Spleen (tissue), 11 donors: ENCODE data around the gene CFI. TPM values are rescaled to one million over a fixed set of nuclear protein-coding genes. Genes with fewer than 3 reads are reported as not detected.

Experiments
- DNase-seq: peaks from one replicate; pipeline ENCODE4 v3.0.0-alpha.2; 2020
- H3K27ac ChIP-seq, 8 donors: fragments of 200-600 bp; sonication (generic) in 7 of 8; 1 replicate in 4 of 8; 2 replicates in 4 of 8; pipeline versions ENCODE4 v1.5.0 to v1.8.0; 2016 to 2021; ENCODE audit warnings: inconsistent platforms in 4 of 8, mild to moderate bottlenecking in 4 of 8, moderate library complexity in 1 of 8
- H3K27me3 ChIP-seq, 7 donors: fragments of 200-600 bp; sonication (generic) in 6 of 7; replicated peaks in 1 of 7; 1 replicate in 4 of 7; 2 replicates in 3 of 7; pipeline versions ENCODE4 v1.5.0 to v1.8.0; 2016 to 2021; ENCODE audit warnings: inconsistent platforms in 3 of 7, mild to moderate bottlenecking in 1 of 7
- H3K36me3 ChIP-seq, 6 donors: fragments of 200-600 bp; sonication (generic) in 5 of 6; 1 replicate in 4 of 6; 2 replicates in 2 of 6; pipeline versions ENCODE4 v1.5.0 to v1.8.0; 2016 to 2021; ENCODE audit warnings: inconsistent platforms in 2 of 6
- H3K4me1 ChIP-seq, 6 donors: fragments of 200-600 bp; sonication (generic) in 5 of 6; 1 replicate in 3 of 6; 2 replicates in 3 of 6; pipeline versions ENCODE4 v1.5.0 to v1.8.0; 2016 to 2021; ENCODE audit warnings: inconsistent platforms in 3 of 6
- H3K4me3 ChIP-seq, 8 donors: fragments of 200-600 bp; sonication (generic) in 7 of 8; 1 replicate in 4 of 8; 2 replicates in 4 of 8; pipeline versions ENCODE4 v1.5.0 to v1.8.0; 2016 to 2021; ENCODE audit warnings: inconsistent platforms in 4 of 8, mild to moderate bottlenecking in 4 of 8, moderate library complexity in 2 of 8
- H3K9me3 ChIP-seq, 8 donors: fragments of 200-600 bp; sonication (generic) in 7 of 8; 1 replicate in 4 of 8; 2 replicates in 4 of 8; pipeline versions ENCODE4 v1.5.0 to v1.8.0; 2016 to 2021; ENCODE audit warnings: inconsistent platforms in 4 of 8
- POLR2A ChIP-seq, 3 donors: fragments of 450-650 bp; IDR thresholded peaks; one replicate each; pipeline ENCODE4 v1.5.1; 2017; ENCODE audit warnings: antibody characterized with exemption in 3 of 3, mild to moderate bottlenecking in 1 of 3
- POLR2AphosphoS5 ChIP-seq, 3 donors: sonication (generic); formaldehyde crosslinking; IDR thresholded peaks; one replicate each; pipeline ENCODE4 v1.5.1; 2017; ENCODE audit warnings: antibody characterized with exemption in 3 of 3
- WGBS, 5 donors: extraction: QIAGEN DNeasy Blood & Tissue Kit in 3 of 5; methylation state at CpG; one replicate each; pipeline versions ENCODE4 v1.1.5 to v1.1.7; 2013 to 2018; 5-methylcytosine and 5-hydroxymethylcytosine counted together
- intact Hi-C: fragments of 100-400 bp; cut with DNase I; formaldehyde crosslinking; loops from one replicate; pipeline ENCODE4 v1.15.0; 2023; ENCODE audit warnings: low total_unique reads
- polyA plus RNA-seq, 3 donors: library from polyadenylated mRNA; stranded (reverse); fragments of 200-250 nt; gene quantifications; one replicate each; pipeline ENCODE4 v1.2.1, GENCODE V29; 2013
- total RNA-seq, 7 donors: library from RNA; depleted of rRNA in 3 of 7; stranded (reverse); fragments of >200 nt in 3 of 7; fragmentation: NEBNext Ultra II Directional in 4 of 7; extraction: Animal tissue kit (Norgen Biotek cat#: 25700) in 4 of 7; gene quantifications; one replicate each; pipeline versions ENCODE4 v1.1.0 to v1.2.1, GENCODE V29; 2016 to 2021
- TF ChIP-seq, protein P1 (sequence below), 11 experiments: fragments of 200-600 bp in 7 of 11; fragments of 450-650 bp in 4 of 11; sonication (generic) in 4 of 11; IDR thresholded peaks in 8 of 11; conservative IDR thresholded peaks in 3 of 11; 1 replicate in 7 of 11; 2 replicates in 4 of 11; pipeline versions ENCODE4 v1.4.0 to v1.8.0; 2016 to 2021; ENCODE audit warnings: antibody characterized with exemption in 11 of 11, inconsistent platforms in 4 of 11, mild to moderate bottlenecking in 1 of 11
- donor health status: healthy with polysubstance abuse.
- donor health status: DM: no; HTN: no; CAD: no; lungs with moderate emphysema.
- donor health status: DM: no; HTN: no; CAD: no.
- donor health status: Bipolar disorder and iron deficiency.
- donor health status: healthy.
- donor health status: DM: no; HTN: no; CAD: no.
- donor health status: DM: yes; HTN: yes; CAD: no.

The CFI gene
- total and polyA plus RNA-seq, 10 donors = 9.8 to 88.2 (median 59.0) TPM

DNA sequence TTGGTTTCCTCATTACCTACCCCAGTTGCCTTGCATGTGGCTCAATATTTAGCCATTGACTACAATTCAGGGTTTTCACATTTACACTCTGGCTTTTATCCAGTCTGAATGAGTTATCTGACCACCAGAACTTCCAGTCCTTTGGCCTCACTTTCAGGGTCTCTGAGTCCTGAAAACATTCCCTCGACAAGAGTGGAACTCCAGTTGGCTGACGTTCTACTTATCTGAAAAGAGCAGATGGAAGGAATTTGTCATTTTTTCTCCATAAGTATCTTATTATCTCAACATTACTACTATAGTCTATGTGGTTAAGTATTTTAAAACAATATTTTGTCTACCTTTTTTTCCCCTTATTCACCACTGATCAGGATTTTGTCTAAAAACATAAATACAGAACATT lies 93.4 kb downstream of the CFI start:
- TF ChIP-seq, protein P1, sequence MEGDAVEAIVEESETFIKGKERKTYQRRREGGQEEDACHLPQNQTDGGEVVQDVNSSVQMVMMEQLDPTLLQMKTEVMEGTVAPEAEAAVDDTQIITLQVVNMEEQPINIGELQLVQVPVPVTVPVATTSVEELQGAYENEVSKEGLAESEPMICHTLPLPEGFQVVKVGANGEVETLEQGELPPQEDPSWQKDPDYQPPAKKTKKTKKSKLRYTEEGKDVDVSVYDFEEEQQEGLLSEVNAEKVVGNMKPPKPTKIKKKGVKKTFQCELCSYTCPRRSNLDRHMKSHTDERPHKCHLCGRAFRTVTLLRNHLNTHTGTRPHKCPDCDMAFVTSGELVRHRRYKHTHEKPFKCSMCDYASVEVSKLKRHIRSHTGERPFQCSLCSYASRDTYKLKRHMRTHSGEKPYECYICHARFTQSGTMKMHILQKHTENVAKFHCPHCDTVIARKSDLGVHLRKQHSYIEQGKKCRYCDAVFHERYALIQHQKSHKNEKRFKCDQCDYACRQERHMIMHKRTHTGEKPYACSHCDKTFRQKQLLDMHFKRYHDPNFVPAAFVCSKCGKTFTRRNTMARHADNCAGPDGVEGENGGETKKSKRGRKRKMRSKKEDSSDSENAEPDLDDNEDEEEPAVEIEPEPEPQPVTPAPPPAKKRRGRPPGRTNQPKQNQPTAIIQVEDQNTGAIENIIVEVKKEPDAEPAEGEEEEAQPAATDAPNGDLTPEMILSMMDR (IDR thresholded peaks at IDR 0.05 in 8 of 11, conservative IDR thresholded peaks at IDR 0.05 in 3 of 11) = no peak
- TF ChIP-seq POLR2A (IDR thresholded peaks at IDR 0.05) = no peak
- TF ChIP-seq POLR2AphosphoS5 (IDR thresholded peaks at IDR 0.05) = no peak
- 55 to 83% (median 73%) methylated on average over 2 of the region's 2 CpGs for WGBS, 5 donors
- intact Hi-C loops = loop anchor here (10.0 kb wide), 2 partner anchors 116 to 144 kb away; partner anchors contain the start of genes MCUB and RRH

DNA sequence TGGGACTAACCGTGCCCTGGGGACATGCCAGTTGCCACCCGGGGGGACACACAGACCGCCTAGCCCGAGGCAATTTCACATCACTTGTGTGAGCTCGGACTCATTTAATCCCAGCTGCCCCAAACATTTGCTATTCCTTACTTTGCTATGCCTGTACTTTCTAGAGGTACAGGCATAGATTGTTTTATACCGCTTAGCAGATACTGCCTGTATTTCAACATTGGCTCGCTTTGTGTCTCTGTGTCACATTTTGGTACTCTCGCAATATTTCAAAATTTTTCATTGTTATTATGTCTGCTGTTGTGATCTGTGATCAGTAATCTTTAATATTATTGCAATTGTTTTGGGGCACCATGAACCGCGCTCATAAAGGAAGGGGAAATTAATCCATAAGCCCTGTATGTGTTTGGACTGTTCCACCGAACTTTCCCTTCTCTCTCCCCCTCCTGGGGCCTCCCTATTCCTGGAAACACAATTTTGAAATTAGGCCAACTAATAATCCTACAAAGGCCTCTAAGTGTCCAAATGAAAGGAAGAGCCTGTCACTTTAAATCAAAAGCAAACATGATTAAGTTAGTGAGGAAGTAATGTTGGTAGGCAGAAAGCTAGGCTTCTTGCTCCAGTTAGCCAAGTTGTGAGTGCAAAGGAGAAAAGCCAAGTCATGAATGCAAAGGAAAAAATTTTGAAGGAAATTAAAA lies 98.0 kb downstream of the CFI start:
- WGBS, 5 donors = 8 to 14% (median 10%) methylated on average over 11 of the region's 11 CpGs
- H3K36me3 ChIP-seq = peaks cover 0 to 8% (median 0%) of the 10 kb centered on the region in 6 donors
- H3K4me3 ChIP-seq = peak overlapping the region; percentile 53 to 90 (median 78)
- H3K4me1 ChIP-seq = peaks cover 12 to 42% (median 22%) of the 10 kb centered on the region in 6 donors
- no peaks in the 10 kb centered on the region for H3K27me3 ChIP-seq
- DNase-seq = no peak
- H3K9me3 ChIP-seq = no peaks in the 10 kb centered on the region
- peak overlapping the region; percentile 74 to 91 (median 87) for H3K27ac ChIP-seq
- TF ChIP-seq POLR2A (IDR thresholded peaks at IDR 0.05) = no peak
- TF ChIP-seq POLR2AphosphoS5 (IDR thresholded peaks at IDR 0.05) = no peak
- TF ChIP-seq, protein P1 (IDR thresholded peaks at IDR 0.05 in 8 of 11, conservative IDR thresholded peaks at IDR 0.05 in 3 of 11) = no peak
- intact Hi-C loops = loop anchor here (10.0 kb wide), 2 partner anchors 121 to 139 kb away; partner anchors contain the start of genes MCUB and RRH

More for the DNA sequence above, 93.4 kb downstream of the CFI start:
- no peaks in the 10 kb centered on the region for H3K9me3 ChIP-seq
- peaks cover 0 to 27% (median under 1%) of the 10 kb centered on the region in 6 donors for H3K36me3 ChIP-seq
- peaks cover 0 to 13% (median 10%) of the 10 kb centered on the region in 6 donors for H3K4me1 ChIP-seq
- H3K27ac ChIP-seq = no peak overlapping the region
- H3K27me3 ChIP-seq = no peaks in the 10 kb centered on the region
- no peak overlapping the region for H3K4me3 ChIP-seq
- DNase-seq = no peak

DNA sequence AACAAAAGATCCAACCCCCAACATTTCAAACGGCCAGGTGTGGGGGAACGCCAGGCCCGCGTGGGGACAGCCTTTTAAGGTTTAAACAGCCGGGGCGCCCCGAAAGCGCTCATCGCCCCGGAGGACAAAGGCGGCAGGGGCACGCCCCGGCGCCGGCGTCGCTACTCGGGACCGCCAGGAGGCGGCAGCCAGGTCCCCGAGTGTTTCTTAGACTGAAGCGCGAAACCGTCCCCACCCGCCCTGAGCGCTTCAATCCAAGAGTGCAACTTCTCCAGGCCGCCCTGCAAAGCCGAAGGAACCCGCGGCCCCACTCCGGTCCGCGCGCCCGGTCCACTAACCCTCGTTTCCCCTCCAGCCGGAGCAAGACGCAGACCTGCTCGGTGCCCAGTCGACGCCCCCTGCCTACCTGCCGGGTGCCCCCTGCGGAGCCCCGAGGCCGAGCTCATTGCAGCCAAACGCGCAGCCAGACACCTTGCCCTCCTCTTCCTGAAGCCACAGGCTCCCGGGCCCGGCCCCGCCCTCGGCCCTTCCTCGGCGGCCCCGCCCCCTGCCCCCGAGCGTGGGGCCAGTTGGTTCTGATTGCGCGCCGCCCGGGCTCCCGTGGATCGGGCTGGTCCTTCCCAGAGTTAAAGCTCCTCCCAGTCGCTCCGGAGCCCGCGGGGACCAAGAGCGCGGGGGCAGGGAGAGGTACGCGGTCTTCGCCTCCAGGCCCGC lies 98.7 kb downstream of the CFI start, which contains the start of gene CASP6:
TSS of gene CASP6 (minus strand) at position 496 of the 714 bp plus-strand sequence. CDS start at position 446, 50 bp downstream.
- 1 to 2% (median 1%) methylated on average over 10 to 72 of the region's 72 CpGs for WGBS, 5 donors
- peak; percentile 95 for DNase-seq
- peaks cover 0 to 6% (median 0%) of the 10 kb centered on the region in 6 donors for H3K36me3 ChIP-seq
- peaks cover 12 to 42% (median 22%) of the 10 kb centered on the region in 6 donors for H3K4me1 ChIP-seq
- TF ChIP-seq POLR2A (IDR thresholded peaks at IDR 0.05) = no peak
- peak; percentile 76 to 89 (median 86) for TF ChIP-seq POLR2AphosphoS5 (IDR thresholded peaks at IDR 0.05)
- TF ChIP-seq, protein P1 (IDR thresholded peaks at IDR 0.05 in 8 of 11, conservative IDR thresholded peaks at IDR 0.05 in 3 of 11) = peak; percentile 46 to 88 (median 72)
- intact Hi-C loops = loop anchor here (10.0 kb wide), 2 partner anchors 122 to 138 kb away; partner anchors contain the start of genes MCUB and RRH
- H3K4me3 ChIP-seq = peak within 1 kb of the TSS; percentile 53 to 90 (median 78)
- no peaks in the 10 kb centered on the region for H3K27me3 ChIP-seq
- H3K9me3 ChIP-seq = no peaks in the 10 kb centered on the region
- H3K27ac ChIP-seq = peak within 1 kb of the TSS; percentile 74 to 91 (median 87)
